PC-3 (cell line): Measurements from ENCODE around the gene FCAMR.

Source experiments
- EZH2 ChIP-seq: fragments of 300-600 bp; sonication (generic); IDR thresholded peaks from one replicate; pipeline ENCODE4 v1.6.1; 2017; ENCODE audit warnings: antibody characterized with exemption, mild to moderate bottlenecking, low read length; ENCODE audit not compliant: unreplicated experiment
- TF ChIP-seq, protein P1 (sequence below): fragments of 300-600 bp; sonication (generic); conservative IDR thresholded peaks from 2 replicates; pipeline ENCODE4 v1.5.1; 2017; ENCODE audit warnings: antibody characterized with exemption, low read depth, mild to moderate bottlenecking, low read length

DNA sequence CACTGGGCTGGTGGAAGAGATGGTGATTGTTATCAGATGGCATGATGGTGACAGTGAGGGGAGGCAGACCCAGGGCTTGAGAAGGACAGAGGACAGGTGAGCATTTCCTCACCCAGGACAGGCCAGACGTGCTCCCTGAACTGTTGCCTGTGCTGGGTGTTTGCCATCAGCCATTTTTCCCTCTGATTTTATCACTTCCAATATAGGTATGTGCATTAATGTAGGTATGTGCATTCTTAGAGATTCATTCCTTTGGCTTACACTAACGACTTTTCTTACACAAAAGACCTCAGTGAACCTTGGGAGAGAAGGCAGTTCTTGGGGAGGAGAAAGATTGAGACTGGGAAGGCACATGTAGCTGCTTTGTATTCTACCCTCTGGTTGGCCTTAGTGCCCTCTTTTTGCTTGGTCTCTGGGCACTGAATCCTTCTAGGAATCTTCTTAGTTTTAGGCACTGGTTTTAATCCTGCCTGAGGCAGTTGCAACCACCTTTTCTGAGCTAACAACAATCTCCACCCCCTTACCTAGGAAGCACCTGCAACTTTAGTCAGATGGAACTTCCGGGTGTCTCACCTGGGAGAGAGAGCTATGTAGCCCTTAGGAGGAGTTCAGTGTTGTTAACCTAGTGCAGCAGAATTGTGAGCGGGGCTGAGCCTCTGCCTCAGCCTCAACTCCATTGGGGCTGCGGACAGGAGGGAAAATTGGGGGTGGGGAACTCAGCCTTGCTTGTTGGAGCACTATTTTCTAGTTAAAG lies 31.4 kb upstream of the FCAMR start:
- TF ChIP-seq EZH2 = no peak
- TF ChIP-seq, protein P1, sequence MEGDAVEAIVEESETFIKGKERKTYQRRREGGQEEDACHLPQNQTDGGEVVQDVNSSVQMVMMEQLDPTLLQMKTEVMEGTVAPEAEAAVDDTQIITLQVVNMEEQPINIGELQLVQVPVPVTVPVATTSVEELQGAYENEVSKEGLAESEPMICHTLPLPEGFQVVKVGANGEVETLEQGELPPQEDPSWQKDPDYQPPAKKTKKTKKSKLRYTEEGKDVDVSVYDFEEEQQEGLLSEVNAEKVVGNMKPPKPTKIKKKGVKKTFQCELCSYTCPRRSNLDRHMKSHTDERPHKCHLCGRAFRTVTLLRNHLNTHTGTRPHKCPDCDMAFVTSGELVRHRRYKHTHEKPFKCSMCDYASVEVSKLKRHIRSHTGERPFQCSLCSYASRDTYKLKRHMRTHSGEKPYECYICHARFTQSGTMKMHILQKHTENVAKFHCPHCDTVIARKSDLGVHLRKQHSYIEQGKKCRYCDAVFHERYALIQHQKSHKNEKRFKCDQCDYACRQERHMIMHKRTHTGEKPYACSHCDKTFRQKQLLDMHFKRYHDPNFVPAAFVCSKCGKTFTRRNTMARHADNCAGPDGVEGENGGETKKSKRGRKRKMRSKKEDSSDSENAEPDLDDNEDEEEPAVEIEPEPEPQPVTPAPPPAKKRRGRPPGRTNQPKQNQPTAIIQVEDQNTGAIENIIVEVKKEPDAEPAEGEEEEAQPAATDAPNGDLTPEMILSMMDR = no peak
